Activated CD4-positive, CD25-positive, alpha-beta regulatory T cell (primary cell): ENCODE measurements around the gene KNDC1.

ENCODE experiments used
- DNase-seq, 4 experiments: peaks; one replicate each; lab custom pipeline; 2025; lab: John Stamatoyannopoulos, UW

Gene KNDC1

DNA sequence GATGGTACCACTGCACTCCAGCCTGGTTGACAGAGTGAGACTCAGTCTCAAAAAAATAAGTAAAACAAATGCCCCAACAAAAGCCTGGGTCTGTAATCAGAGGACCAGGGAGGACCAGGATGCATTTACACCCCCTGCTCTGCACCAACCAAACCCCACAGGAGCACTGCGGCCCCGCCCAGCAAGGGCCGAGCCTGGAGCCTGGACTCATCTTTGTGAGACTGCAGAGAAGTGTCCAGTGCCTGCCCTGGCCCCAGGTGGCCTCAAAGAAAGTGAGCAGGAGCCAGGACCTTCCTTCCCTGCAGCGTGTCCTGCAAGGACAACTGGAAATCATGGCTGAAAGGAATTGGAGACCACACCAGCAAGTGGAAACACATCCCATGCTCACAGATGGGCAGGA, 31.6 kb downstream of the KNDC1 start:
- DNase-seq, result no peak

DNA sequence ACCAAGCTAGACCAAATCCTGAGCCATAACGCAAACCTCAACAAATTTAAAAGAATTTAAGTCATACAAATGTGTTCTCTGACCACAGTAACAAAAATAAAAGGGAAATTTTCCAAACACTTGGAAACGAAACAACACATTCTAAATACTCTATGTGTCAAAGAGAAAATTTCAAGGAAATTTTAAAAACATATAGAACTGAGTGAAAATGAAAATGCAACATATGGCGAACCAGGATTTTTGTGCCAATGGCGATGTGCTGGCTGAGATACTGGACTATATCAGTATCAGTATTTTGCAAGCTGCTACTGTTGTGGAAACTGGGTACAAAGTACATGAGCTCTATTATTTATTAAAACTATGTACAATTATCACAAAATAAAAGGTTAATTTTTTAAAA, 34.1 kb downstream of the KNDC1 start:
- DNase-seq, result no peak

DNA sequence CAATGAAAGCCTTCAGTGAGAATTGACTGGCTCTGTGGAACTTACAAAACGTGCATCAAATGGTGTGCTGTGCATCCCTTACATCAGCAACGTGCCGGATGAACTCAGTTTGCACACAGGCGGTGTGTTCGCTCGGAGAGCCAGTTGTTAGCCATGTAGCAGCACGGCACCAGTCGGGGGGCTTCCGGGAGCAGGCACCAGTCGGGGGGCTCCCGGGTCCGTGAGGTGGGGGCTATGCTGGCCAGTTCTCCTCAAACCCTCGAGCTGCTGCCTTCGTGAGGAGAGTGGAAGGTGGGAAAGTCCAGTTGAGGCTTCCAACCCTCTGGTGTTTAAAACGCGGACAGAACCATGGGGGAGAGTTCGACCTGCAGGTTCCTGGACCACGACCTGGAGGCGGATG, 35.1 kb downstream of the KNDC1 start:
- DNase-seq, result no peak

DNA sequence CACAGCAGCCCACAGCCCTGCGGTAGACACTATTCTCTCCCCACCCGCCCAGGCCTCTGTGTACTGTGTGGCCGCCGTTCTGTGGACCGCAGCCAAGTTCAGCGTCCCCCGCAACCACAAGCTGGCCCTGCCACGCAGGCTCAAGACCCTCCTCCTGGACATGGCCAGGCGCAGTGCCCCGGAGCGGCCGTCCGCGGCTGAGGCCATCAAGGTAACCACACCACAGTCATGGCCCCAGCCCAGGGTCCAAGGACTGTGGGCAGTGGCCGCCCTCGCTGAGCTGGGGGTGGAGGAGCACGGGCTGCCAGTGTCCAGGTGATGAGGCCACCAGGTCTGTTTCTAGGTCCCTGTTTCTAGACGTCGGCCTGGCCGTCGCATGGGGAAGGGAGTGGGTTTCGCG, 35.6 kb downstream of the KNDC1 start:
- DNase-seq, result no peak

DNA sequence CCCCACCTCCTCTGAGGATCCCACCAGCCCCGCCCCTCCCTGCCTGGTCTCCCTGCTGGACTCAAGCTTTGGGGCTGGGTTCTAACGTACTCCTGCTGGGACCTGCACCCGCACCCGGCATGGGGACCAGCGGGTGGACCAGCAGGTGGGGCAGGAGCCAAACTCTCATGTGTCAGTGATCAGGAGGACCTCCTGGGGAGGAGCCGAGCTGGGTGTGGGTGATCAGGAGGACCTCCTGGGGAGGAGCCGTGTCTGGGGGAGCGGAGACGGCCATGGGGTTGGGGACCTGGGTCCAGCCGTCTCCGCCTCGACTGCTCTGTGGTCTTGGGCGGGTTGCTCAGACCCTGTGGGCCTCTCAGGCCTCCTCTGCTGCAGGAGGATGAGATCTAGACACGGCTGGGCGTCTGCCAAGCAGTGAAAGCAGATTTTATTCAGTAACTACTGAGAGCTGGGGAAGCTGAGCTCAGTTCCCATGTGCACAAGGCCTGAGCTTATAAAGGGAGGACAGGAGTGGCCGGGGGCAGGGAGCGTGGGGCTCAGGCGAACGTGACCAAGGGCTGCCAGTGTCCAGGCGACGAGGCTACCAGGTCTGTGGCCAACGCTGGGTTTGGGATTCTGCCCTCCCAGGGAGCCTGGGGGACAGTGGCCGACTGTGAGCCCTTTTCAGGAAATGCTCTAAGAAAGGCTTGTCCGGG, 36.3 kb downstream of the KNDC1 start:
- no peak for DNase-seq

DNA sequence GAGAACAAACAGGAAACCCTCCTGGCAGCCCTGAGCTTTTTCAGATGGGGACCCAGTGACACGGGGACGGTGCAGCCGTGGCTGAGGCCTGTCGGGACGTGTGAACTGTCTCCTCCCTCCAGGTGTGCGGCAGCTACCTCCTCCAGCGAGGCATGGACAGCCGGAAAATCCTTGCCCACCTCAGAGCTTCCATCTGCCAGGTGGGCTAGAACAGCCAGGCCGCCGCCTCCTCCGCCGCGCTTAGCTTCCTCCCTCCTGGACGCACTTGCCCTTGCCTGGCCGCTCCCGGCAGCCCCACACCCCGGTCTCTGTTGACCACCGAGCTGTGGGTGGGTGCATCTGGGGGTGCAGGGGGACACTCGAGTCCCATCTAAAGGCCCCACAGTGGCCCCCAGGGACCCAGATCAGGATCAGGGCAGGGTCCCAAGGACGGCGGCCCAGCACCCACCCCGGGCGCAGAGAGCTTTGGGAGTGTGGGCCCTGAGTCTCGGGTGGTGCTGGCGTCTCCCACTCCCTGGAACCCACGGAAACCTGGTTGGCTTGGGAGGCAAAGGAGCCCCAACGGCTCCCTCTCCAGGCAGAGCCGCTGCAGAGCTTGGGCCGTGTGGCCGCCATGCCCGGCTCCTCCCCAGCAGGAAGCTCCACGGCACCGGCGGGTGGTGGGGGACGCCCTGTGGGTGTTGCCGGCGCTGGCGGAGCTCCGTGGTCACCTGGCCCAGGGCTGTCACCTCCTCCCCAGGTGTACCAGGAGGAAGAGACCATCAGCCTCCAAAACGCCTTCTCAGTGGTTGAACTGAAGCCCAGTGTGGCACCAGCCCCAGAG, 37.1 kb downstream of the KNDC1 start:
- no peak for DNase-seq

DNA sequence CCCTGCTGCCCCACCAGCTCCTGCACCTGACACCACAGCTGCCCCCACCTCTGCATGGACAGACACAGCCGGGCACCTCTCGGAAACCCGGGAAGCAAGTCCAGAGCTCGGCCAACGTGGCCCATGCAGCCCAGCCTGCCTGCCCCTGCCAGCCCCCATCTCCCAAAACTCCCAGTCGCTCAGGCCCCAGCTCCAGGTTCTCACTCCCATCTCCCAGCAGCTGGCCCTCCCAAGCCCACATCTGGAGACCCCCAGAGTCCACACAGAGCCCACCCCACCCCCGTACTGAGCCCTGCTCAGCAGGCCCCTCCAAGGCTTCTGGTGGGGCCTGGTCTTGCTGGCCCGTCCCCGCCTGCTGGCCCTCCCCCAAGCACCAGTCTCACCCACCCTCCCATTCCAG, 37.8 kb downstream of the KNDC1 start:
- DNase-seq, result no peak

DNA sequence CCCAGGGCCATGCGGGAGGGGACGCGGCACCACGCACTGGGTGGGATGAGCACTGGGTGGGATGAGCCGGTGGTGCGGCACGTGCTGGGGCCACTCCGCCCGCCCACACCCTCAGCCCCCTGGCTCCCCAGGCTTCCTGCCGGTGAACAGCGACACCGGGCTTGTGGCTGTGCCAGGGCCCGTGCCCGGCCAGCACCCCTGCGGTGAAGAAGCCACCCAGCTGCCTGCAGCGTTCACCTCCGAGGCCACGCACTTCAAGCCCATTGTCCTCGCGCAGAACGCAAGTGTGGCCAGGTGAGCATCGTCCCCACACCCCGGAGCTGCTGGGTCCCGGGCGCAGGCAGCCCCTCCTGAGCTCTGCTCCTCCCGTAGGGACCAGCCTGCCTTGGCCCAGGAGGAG, 38.2 kb downstream of the KNDC1 start:
- no peak for DNase-seq

DNA sequence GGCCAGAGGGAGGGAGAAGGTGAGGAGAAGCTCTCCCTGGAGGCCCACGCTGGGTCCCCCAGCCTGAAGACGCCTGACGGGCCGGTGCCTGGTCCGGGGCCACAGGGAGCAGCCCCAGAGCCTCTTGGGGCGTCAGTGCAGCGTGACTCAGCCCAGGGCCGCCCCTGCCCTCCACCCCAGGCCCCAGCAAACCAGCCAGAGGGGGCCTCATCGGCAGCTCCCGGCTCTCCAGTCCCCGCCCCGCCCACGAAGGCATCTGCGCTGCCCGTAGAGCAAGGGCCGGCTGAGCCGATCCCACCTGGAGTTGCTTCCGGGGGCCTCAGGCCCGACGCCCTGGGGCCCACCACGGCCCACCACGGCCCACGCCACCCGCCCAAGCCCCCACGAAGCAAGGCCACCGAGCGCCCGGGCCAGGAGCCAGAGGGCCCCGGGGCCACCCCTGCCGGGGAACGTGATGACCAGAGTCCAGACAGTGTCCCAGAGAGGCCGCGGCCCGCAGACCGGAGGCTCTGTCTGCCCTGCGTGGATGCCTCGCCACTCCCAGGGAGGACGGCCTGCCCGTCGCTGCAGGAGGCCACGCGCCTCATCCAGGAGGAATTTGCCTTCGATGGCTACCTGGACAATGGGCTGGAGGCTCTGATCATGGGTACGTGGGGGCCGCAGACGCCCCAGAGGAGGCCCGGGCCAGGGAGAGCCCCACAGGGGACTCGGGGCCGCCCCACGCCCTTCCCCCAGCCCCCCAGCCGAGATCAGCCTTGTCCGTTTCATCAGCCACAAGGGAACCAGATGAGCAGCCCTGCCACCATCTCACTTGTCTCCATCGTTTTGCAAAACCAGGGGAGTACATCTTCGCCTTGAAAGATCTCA, 38.8 kb downstream of the KNDC1 start:
- no peak for DNase-seq

DNA sequence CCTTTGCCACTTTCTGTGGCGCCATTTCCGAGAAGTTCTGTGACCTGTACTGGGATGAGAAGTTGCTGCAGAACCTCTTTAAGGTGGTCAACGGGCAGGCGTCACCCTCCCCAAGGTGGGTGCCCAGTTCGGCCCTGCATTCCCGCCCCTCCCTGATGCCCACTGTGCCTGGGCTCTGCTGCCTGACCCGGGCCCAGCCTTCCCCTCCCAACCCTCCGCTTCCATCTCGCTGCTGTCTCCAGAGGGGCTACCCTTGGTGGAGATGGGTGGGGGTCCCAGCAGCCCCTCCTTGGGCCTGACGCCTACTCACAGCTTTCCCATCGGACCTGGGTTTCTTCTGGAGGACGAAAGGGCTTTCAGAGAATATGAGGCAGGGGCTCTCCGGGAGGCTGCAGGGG, 39.5 kb downstream of the KNDC1 start:
- no peak for DNase-seq

DNA sequence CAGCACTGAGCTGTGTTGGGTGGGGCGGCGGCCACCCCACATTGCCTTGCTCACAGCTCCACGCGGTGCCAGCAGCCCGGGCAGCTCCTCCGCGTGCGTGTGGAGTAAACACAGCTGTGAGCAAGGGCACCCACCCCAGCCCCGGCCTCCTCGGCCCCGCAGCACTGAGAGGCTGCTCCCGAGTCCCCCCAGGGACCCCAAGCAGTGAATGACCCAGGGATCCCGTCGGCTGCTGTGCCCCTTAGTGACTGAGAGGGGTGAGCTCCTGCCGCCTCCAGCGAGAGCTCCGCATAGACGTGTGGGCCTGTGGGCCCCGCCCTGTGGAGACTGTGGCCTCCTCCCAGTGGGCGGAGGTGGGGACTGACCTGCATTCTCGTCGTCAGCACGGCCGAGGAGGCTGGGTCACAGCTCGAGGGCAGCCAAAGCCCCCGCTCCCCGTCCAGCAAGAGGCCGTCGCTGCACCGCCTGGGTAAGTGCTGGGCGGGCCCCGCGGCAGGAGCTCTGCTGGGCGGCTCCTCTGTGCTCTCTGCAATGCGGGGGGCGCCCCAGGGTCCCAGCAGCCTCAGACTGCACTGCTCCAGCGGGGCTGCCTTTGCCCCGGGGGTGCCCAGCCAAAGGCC, 40.1 kb downstream of the KNDC1 start:
- no peak for DNase-seq

DNA sequence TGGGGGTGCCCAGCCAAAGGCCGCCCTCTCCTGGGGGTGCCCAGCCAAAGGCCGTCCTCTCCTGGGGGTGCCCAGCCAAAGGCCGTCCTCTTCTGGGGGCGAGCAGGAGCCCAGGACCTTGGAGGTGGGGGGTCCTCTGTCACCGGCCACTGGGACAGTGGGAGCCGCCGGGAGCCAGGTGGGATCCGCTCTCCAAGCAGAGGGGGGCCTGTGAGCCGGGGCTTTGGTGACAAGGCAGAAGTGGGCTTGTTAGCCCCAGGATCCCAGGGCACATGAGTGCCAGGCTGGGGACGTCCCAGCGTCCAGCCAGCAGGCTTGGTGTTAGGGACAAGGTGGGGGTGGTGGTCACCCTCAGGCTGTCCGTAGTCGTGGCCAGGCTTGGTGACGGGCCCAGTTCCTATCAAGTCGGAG, 40.6 kb downstream of the KNDC1 start:
- DNase-seq, result no peak

DNA sequence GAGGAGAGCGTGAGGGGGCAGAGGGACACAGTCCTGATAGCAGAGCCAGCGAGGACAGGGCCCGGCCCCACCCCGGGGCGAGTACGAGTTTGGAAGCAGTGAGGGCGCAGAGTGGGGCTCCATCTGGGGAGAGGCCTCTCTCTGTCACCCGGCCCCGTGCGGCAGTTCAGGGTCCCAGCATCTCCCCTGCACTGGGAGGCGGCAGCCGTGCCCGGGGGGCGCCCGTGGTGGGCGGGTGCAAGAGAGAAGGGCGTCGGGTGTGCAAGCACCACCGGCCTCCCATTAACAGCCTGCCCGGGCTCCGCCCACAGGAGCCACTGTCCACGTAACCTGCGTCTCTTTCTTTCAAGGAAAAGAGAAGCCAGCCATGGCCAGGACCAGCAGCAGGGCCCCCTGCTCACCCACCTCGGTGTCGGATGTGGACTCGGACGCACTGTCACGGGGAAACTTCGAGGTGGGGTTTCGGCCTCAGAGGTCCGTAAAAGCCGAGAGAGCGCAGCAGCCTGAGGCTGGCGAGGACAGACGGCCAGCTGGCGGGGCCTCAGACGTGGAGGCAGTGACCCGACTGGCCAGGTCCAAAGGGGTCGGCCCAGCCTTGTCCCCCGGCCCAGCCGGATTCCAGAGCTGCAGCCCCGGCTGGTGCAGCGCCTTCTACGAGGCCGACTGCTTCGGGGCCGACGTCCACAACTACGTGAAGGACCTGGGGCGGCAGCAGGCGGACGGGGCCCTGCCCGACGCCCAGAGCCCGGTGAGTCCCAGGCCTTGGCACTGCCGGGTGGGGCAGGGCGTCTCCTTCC, 41.3 kb downstream of the KNDC1 start:
- DNase-seq, result no peak

DNA sequence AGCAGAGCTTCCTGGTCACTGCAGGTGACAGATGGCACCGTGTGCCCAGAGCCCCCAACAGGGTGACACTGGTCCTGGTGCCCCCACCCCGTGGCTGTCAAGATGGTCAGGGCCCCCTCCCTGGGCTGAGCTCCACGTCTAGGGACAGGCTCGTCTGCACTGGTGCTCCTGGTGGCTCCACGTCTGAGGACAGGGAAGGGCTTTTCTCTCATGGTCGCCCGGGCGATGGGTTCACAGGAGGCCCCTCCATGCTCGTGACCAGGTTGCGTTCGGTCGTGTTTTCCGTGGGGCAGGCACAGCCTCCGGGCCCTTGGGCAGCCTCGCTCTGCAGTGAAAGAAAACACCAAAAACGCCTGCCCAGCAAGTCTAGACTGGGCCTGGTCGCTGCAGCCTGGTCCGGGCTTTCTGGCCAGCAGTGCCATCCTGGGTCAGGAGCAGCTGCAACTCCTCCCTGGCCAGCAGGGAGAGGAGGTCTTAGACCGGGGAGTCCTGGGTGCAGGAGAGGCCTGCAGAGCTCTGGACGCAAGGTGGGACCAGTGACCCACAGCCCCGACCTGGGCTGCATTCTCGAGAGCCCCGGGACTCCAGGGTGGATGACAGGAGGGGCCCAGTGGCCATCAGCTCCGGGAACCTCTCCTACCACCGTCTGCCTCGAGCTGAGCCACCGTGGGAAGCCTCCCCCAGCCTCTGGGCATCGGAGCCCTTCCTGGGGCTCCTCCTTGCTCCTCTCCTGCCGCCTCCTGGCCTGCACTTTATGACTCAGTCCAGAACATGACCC, 42.1 kb downstream of the KNDC1 start:
- DNase-seq, result no peak

DNA sequence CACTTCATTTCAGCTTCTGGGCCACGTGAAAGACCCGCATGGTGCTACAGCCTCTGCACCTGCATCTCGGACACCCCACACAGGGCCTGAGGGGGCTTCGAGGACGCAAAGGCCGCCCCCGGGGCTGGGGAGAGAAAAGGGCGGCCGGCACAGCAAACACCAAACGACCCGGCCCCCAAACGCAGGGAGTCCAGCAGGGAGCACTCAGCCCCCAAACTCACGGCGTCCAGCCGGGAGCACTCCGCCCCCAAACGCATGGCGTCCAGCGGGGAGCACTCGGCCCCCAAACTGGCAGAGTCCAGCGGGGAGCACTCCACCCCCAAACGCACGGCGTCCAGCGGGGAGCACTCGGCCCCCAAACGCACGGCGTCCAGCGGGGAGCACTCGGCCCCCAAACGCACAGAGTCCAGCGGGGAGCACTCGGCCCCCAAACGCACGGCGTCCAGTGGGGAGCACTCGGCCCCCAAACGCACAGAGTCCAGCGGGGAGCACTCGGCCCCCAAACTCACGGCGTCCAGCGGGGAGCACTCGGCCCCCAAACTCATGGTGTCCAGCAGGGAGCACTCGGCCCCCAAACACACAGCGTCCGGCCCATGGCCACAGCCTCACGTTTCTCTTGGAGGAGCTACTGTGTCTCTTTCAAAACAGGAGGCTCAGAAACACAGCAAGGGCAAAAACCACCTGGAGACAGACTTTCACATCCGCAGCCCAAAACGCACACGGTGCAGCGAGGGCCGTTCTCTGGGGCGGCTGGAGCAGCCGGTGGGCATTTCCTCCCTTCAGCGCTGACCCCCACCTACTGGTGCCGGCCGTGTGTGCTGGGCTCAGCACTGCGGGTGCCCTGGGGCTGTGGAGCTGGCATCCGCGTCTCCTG, 43.0 kb downstream of the KNDC1 start:
- DNase-seq, result no peak

DNA sequence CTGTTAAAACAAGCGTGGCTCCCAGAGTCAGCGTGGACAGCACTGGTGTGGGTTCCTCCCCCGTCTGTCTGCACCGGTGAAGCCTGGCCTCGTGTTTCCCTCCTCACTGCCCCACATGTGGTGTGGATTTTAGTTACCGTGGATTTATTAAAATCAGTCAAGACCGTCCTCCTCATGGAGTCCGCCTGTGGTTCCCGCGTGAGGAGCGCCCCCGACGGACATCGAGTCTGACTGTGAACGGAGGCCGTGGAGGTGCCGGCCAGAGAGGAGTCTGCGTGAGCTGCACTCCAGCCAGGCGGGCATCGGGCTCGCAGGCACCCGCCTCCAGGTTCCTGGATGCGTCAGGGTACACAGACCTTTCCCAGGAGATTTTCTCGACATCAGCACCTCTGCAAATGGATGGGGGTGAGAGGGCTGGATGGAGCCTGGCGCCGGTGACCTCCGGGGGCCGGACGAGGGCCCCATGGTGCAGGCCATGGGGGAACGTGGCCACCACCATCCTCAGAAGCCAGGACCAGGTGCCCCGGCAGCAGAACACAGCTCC, 43.7 kb downstream of the KNDC1 start:
- DNase-seq, result no peak

DNA sequence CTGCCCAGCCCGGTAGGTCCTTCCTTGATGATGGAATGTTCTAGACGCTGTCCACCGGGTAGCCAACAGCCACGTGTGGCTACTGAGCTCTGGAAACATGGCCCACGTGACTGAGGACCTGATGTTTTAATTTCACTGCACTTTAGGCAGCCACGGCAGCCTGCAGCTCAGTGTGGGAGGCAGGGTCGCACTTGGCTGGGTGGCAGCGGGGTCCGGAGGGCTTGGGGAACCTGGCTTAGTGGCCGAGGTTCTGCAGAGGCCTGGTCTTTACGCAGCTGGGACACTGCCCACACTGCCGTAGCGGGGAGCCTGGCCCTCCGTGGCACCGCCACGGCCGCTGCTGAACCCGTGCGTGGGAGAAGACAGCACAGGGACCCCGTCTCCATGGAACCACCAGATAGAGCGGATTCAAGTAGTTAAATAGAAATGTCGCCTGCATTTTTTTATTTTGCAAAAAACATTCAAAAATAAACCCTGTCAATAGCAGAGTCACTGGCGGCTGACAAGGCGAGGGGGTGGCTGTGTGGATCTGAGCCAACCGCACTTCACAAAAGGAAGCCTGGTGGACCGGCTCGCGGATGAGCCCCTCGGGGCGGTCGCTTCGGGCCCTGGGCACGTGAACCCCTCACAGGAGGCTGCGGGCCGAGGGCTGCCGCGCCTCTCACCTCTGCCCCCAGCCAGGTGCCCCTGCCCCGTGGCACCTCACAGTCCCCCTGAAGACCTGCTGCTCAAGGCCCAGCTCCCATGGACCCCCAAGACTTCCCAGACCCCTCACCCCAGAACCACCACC, 44.4 kb downstream of the KNDC1 start:
- DNase-seq, result no peak

DNA sequence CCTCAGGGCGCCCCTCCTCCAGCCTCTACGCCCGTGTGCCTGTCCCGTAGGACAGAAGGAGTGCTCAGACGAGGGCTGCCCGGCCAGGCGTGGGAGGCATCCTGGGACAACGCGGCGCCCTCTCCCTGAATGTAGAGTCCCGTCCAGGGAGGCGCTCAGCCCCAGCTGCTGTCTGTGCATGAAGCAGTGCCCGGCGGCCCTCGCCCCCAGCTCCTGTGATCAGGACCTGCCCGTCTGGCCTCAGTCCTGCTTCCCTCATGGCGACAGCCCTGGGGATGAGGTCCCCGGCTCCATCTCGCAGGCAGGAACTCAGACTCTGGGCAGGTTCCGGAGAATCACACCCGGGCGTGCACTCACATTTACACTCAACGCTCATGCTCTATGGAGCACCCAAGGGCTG, 45.1 kb downstream of the KNDC1 start:
- no peak for DNase-seq
